HepG2 (cell line): ENCODE data around the gene STX2. TPM values are rescaled to one million over a fixed set of nuclear protein-coding genes. Genes with fewer than 3 reads are reported as not detected.

Source experiments
- ATAC-seq: fragments of 200-7000 bp; cut with Tn5 transposase; 3 replicates; pipeline ENCODE4 v1.9.1; 2020; ENCODE audit warnings: mild to moderate bottlenecking, moderate library complexity
- BruUV-seq: library from RNA; stranded (reverse); fragments of 400-500 nt; replicated peaks from 2 replicates; lab custom pipeline; 2021; lab: Mats Ljungman, UMichigan
- CTCF ChIA-PET: fragments of 300-600 bp; formaldehyde crosslinking; extraction: SDS; loops from one replicate; lab custom pipeline; 2021; ENCODE audit warnings: low total read pairs, inconsistent platforms, low intra/inter-chr PET ratio; lab: Yijun Ruan, JAX
- POLR2A ChIA-PET: fragments of 350-600 bp; sonication (Branson Sonifier 250); formaldehyde crosslinking; loops from one replicate; lab custom pipeline; 2020; ENCODE audit warnings: antibody characterized with exemption, inconsistent platforms; lab: Yijun Ruan, JAX
- DNase-seq: peaks from one replicate; pipeline ENCODE4 v3.0.0-alpha.2; 2015; ENCODE audit warnings: low spot score
- FAIRE-seq: peaks from 3 replicates; lab custom pipeline; 2011; peaks lifted over from hg19 to GRCh38; lab: Jason Lieb, UNC
- H2AFZ ChIP-seq: one replicate; pipeline ENCODE4 v1.6.1; 2011; ENCODE audit warnings: low read length, inconsistent platforms
- H3K27ac ChIP-seq: fragments of 300-600 bp; 3 replicates; pipeline ENCODE4 v1.8.0; 2011; ENCODE audit warnings: mixed run types, mild to moderate bottlenecking, mixed read lengths, low read length, inconsistent platforms; ENCODE audit not compliant: insufficient read depth; ENCODE audit errors: extremely low read length
- H3K27me3 ChIP-seq, 2 experiments: fragments of 200-600 bp in 1 of 2; 2 replicates in 1 of 2; 3 replicates in 1 of 2; pipeline versions ENCODE4 v1.6.0 to v1.8.0; 2011; ENCODE audit warnings: low read length in 2 of 2, mild to moderate bottlenecking in 2 of 2, moderate library complexity in 2 of 2, inconsistent platforms in 1 of 2; ENCODE audit not compliant: insufficient read depth in 2 of 2, control insufficient read depth in 1 of 2
- H3K36me3 ChIP-seq, 2 experiments: fragments of 200-600 bp in 1 of 2; replicated peaks in 1 of 2; 2 replicates in 1 of 2; 3 replicates in 1 of 2; pipeline versions ENCODE4 v1.5.1 to v1.8.0; 2011; ENCODE audit warnings: low read length in 2 of 2, inconsistent platforms in 1 of 2; ENCODE audit not compliant: insufficient read depth in 2 of 2, control insufficient read depth in 1 of 2
- H3K4me1 ChIP-seq: 2 replicates; pipeline ENCODE4 v1.5.1; 2012; ENCODE audit warnings: low read length, inconsistent platforms; ENCODE audit not compliant: insufficient read depth
- H3K4me2 ChIP-seq: 2 replicates; pipeline ENCODE4 v1.6.0; 2011; ENCODE audit warnings: low read depth, low read length, inconsistent platforms
- H3K4me3 ChIP-seq, 3 experiments: fragments of 200-600 bp in 1 of 3; sonication (generic), shearing (Covaris generic) in 1 of 3; replicated peaks in 1 of 3; 2 replicates each; pipeline ENCODE4 v1.5.1; 2011 to 2016; ENCODE audit warnings: low read length in 3 of 3, inconsistent platforms in 2 of 3, low read depth in 2 of 3, mild to moderate bottlenecking in 2 of 3, control low read depth in 1 of 3, mixed read lengths in 1 of 3; ENCODE audit not compliant: insufficient read depth in 1 of 3
- H3K79me2 ChIP-seq: one replicate; pipeline ENCODE4 v1.6.1; 2011; ENCODE audit warnings: low read length, inconsistent platforms; ENCODE audit not compliant: insufficient read depth
- H3K9ac ChIP-seq: 2 replicates; pipeline ENCODE4 v1.6.0; 2011; ENCODE audit warnings: mild to moderate bottlenecking, low read depth, low read length, inconsistent platforms; ENCODE audit not compliant: insufficient read depth
- H3K9me3 ChIP-seq: 2 replicates; pipeline ENCODE4 v1.5.1; 2012; ENCODE audit warnings: mild to moderate bottlenecking, low read length
- H4K20me1 ChIP-seq: 2 replicates; pipeline ENCODE4 v1.6.0; 2011; ENCODE audit warnings: inconsistent platforms, mild to moderate bottlenecking, low read length, moderate library complexity; ENCODE audit not compliant: insufficient read depth
- EED ChIP-seq: sonication (generic); formaldehyde crosslinking; IDR thresholded peaks from 2 replicates; pipeline ENCODE4 v1.5.0; 2020; ENCODE audit warnings: mild to moderate bottlenecking, missing genetic modification reagents
- EHMT2 ChIP-seq: fragments of 200-600 bp; sonication (generic); IDR thresholded peaks from 2 replicates; pipeline ENCODE4 v1.7.0; 2017; ENCODE audit warnings: antibody characterized with exemption, low read depth, low read length, borderline replicate concordance
- GPN1 ChIP-seq: sonication (generic); formaldehyde crosslinking; IDR thresholded peaks from 2 replicates; pipeline ENCODE4 v1.5.1; 2020; ENCODE audit warnings: missing genetic modification reagents, borderline replicate concordance
- MLLT10 ChIP-seq: sonication (generic); formaldehyde crosslinking; IDR thresholded peaks from 2 replicates; pipeline ENCODE4 v1.4.0; 2020; ENCODE audit warnings: missing genetic modification reagents
- MTA3 ChIP-seq: sonication (generic); formaldehyde crosslinking; IDR thresholded peaks from 2 replicates; pipeline ENCODE4 v1.4.0; 2020; ENCODE audit warnings: missing genetic modification reagents
- NR2F1 ChIP-seq, 2 experiments: fragments of 450-650 bp in 1 of 2; formaldehyde crosslinking in 1 of 2; IDR thresholded peaks; 2 replicates each; pipeline versions ENCODE4 v1.5.0 to v1.6.1; 2016 to 2020; ENCODE audit warnings: mild to moderate bottlenecking in 1 of 2, missing compliant biosample characterization in 1 of 2, missing genetic modification reagents in 1 of 2, moderate library complexity in 1 of 2
- ZNF264 ChIP-seq: sonication (generic); formaldehyde crosslinking; IDR thresholded peaks from 2 replicates; pipeline ENCODE4 v1.4.0; 2020; ENCODE audit warnings: missing genetic modification reagents
- ZNF674 ChIP-seq: sonication (generic); formaldehyde crosslinking; IDR thresholded peaks from 2 replicates; pipeline ENCODE4 v1.5.0; 2020; ENCODE audit warnings: low read depth, mild to moderate bottlenecking, missing genetic modification reagents
- WGBS: methylation state at CpG from one replicate; pipeline ENCODE4 v1.1.6; 2017; ENCODE audit warnings: low lambda C conversion rate; 5-methylcytosine and 5-hydroxymethylcytosine counted together
- in situ Hi-C: cut with HindIII; loops from 2 replicates; pipeline ENCODE4 v1.10.0; 2017; ENCODE audit warnings: low pct_unique_long_range_greater_than_20kb; ENCODE audit not compliant: extremely low pct_ligation_motif_present
- intact Hi-C: fragments of 100-400 bp; cut with micrococcal nuclease; formaldehyde crosslinking; loops from one replicate; pipeline ENCODE4 v1.10.0; 2022; ENCODE audit not compliant: unreplicated experiment
- polyA plus RNA-seq, 8 experiments: library from polyadenylated mRNA; depleted of rRNA in 3 of 8; stranded (reverse) in 7 of 8; unstranded in 1 of 8; fragments of >200 nt; fragmentation: Illumina TruSeq in 4 of 8; extraction: Trizol in 4 of 8; gene quantifications; 2 replicates each; pipeline versions ENCODE4 v1.2.1 to v1.2.3, GENCODE V29; 2011 to 2016; ENCODE audit warnings: low read depth in 4 of 8, missing spikeins in 1 of 8, mixed read lengths in 1 of 8; ENCODE audit not compliant: insufficient read depth in 1 of 8
- total RNA-seq, 5 experiments: library from RNA; depleted of rRNA; stranded (reverse); fragments of >200 nt; fragmentation: Illumina TruSeq; extraction: Trizol; gene quantifications; 2 replicates each; pipeline ENCODE4 v1.2.3, GENCODE V29; 2016; ENCODE audit warnings: low read depth in 1 of 5
- TF ChIP-seq, protein P1 (sequence below): sonication (generic); formaldehyde crosslinking; IDR thresholded peaks from 2 replicates; pipeline ENCODE4 v1.4.0; 2020; ENCODE audit warnings: mild to moderate bottlenecking, missing genetic modification reagents, borderline replicate concordance
- TF ChIP-seq, protein P2 (sequence below): sonication (generic); formaldehyde crosslinking; IDR thresholded peaks from 2 replicates; pipeline ENCODE4 v1.4.0; 2020; ENCODE audit warnings: low read depth, mild to moderate bottlenecking, missing genetic modification reagents
- TF ChIP-seq, protein P3 (sequence below): IDR thresholded peaks from 2 replicates; pipeline ENCODE4 v1.6.1; 2016

Gene STX2
- total and polyA plus RNA-seq, 2 of the 13 experiments (the other 11 are each of a cell fraction or from before 2014, with no cell fraction given) = 13.4 to 25.1 TPM

DNA sequence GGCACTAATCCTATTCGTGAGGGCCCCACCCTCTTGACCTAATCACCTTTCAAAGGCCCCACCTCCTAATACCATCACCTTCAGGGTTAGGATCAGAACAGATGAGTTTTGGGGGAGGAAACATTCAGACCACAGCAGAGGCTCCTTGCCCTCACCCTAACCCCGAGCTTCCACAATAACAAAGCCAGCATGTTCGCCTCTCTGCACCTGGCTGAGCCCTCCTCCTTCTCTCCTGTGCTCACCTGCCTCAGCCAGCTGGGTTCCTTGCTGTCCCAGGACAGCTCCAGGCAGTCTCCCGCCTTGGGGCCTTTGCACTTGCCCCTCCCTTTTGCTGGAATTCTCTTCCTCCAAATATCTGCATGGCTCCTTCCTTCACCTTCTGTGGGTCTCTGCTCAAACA is 23.1 kb upstream of the STX2 start:
- Histone ChIP-seq H2AFZ (no peak overlapping the region), H3K4me2 (no peak overlapping the region), H3K9me3 (no peaks in the 10 kb centered on the region), H3K79me2 (no peaks in the 10 kb centered on the region), H3K27ac (no peak overlapping the region), H4K20me1 (no peaks in the 10 kb centered on the region), H3K4me1 (peaks cover 25% of the 10 kb centered on the region), H3K36me3 (no peaks in the 10 kb centered on the region), H3K9ac (no peak overlapping the region), H3K27me3 (peaks cover 0 to 2% of the 10 kb centered on the region in 2 experiments; a peak in 2 of 5 replicates), H3K4me3 (no peak overlapping the region)
- ChIA-PET POLR2A (no interaction called here), CTCF (no interaction called here)
- in situ Hi-C loops = no loop called here
- TF ChIP-seq MTA3 (CRISPR knock-in tag) (no peak), ZNF264 (CRISPR knock-in tag) (peak; percentile 80)
- FAIRE-seq (no peak), ATAC-seq (no peak), DNase-seq (no peak)
- WGBS = 39% methylated on average over 4 of the region's 4 CpGs
- intact Hi-C loops = no loop called here
- no TSS peak for BruUV-seq

DNA sequence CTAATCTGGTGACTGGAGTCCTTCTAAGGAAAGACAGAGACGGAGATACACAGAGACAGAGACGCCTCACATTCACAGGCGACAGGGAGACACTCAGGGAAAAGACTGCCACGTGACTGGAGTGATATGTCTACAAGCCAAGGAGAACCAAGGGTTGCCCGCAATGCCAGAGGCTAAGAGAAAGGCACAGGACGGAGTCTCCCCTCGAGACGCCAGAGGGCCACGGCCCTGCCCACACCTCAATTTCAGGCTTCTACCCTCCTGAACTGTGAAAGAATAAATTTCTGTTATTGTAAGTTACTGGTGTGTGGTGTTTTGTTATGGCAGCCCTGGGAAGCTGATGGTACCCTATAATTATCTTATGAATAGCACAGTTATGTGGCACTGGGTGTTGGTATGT is 21.3 kb upstream of the STX2 start:
- Histone ChIP-seq H3K9me3 (no peaks in the 10 kb centered on the region), H4K20me1 (no peaks in the 10 kb centered on the region), H2AFZ (no peak overlapping the region), H3K27me3 (peaks cover 0 to 2% of the 10 kb centered on the region in 2 experiments; a peak in 2 of 5 replicates), H3K27ac (no peak overlapping the region), H3K4me2 (no peak overlapping the region), H3K4me3 (no peak overlapping the region), H3K4me1 (peaks cover 30% of the 10 kb centered on the region), H3K36me3 (no peaks in the 10 kb centered on the region), H3K79me2 (no peaks in the 10 kb centered on the region), H3K9ac (no peak overlapping the region)
- BruUV-seq = no TSS peak
- no peak for ATAC-seq
- WGBS = 71% methylated on average over 9 of the region's 9 CpGs
- in situ Hi-C loops (no loop called here), intact Hi-C loops (no loop called here)
- POLR2A ChIA-PET = no interaction called here
- no peak for DNase-seq
- CTCF ChIA-PET = no interaction called here
- FAIRE-seq = no peak
- TF ChIP-seq EHMT2 (no peak), NR2F1 (CRISPR knock-in tag; IDR thresholded peaks at IDR 0.05) (no peak), MLLT10 (CRISPR knock-in tag) (no peak), GPN1 (CRISPR knock-in tag) (no peak), ZNF674 (no peak), EED (CRISPR knock-in tag) (no peak)
- TF ChIP-seq, protein P1, sequence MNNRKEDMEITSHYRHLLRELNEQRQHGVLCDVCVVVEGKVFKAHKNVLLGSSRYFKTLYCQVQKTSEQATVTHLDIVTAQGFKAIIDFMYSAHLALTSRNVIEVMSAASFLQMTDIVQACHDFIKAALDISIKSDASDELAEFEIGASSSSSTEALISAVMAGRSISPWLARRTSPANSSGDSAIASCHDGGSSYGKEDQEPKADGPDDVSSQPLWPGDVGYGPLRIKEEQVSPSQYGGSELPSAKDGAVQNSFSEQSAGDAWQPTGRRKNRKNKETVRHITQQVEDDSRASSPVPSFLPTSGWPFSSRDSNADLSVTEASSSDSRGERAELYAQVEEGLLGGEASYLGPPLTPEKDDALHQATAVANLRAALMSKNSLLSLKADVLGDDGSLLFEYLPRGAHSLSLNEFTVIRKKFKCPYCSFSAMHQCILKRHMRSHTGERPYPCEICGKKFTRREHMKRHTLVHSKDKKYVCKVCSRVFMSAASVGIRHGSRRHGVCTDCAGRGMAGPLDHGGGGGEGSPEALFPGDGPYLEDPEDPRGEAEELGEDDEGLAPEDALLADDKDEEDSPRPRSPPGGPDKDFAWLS (CRISPR knock-in tag) = no peak
- TF ChIP-seq, protein P2, sequence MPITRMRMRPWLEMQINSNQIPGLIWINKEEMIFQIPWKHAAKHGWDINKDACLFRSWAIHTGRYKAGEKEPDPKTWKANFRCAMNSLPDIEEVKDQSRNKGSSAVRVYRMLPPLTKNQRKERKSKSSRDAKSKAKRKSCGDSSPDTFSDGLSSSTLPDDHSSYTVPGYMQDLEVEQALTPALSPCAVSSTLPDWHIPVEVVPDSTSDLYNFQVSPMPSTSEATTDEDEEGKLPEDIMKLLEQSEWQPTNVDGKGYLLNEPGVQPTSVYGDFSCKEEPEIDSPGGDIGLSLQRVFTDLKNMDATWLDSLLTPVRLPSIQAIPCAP = no peak
- TF ChIP-seq, protein P3, sequence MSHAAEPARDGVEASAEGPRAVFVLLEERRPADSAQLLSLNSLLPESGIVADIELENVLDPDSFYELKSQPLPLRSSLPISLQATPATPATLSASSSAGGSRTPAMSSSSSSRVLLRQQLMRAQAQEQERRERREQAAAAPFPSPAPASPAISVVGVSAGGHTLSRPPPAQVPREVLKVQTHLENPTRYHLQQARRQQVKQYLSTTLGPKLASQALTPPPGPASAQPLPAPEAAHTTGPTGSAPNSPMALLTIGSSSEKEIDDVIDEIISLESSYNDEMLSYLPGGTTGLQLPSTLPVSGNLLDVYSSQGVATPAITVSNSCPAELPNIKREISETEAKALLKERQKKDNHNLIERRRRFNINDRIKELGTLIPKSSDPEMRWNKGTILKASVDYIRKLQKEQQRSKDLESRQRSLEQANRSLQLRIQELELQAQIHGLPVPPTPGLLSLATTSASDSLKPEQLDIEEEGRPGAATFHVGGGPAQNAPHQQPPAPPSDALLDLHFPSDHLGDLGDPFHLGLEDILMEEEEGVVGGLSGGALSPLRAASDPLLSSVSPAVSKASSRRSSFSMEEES (CRISPR knock-in tag) = no peak
